Rectal smooth muscle tissue (tissue), 1 donor: ENCODE measurements around the gene PAF1.

Experiments
- H3K27ac ChIP-seq: one replicate; pipeline ENCODE4 v1.7.0; 2013; ENCODE audit warnings: low read depth, low read length, inconsistent platforms
- H3K27me3 ChIP-seq: one replicate; pipeline ENCODE4 v1.7.0; 2013; ENCODE audit warnings: low read length; ENCODE audit not compliant: control insufficient read depth, insufficient read depth
- H3K36me3 ChIP-seq: one replicate; pipeline ENCODE4 v1.7.0; 2013; ENCODE audit warnings: low read length; ENCODE audit not compliant: control insufficient read depth, insufficient read depth
- H3K4me1 ChIP-seq: one replicate; pipeline ENCODE4 v1.7.0; 2013; ENCODE audit warnings: low read length; ENCODE audit not compliant: control insufficient read depth, insufficient read depth
- H3K4me3 ChIP-seq: one replicate; pipeline ENCODE4 v1.7.0; 2013; ENCODE audit warnings: low read length
- H3K9ac ChIP-seq: one replicate; pipeline ENCODE4 v1.7.0; 2013; ENCODE audit warnings: low read length

PAF1 gene

DNA sequence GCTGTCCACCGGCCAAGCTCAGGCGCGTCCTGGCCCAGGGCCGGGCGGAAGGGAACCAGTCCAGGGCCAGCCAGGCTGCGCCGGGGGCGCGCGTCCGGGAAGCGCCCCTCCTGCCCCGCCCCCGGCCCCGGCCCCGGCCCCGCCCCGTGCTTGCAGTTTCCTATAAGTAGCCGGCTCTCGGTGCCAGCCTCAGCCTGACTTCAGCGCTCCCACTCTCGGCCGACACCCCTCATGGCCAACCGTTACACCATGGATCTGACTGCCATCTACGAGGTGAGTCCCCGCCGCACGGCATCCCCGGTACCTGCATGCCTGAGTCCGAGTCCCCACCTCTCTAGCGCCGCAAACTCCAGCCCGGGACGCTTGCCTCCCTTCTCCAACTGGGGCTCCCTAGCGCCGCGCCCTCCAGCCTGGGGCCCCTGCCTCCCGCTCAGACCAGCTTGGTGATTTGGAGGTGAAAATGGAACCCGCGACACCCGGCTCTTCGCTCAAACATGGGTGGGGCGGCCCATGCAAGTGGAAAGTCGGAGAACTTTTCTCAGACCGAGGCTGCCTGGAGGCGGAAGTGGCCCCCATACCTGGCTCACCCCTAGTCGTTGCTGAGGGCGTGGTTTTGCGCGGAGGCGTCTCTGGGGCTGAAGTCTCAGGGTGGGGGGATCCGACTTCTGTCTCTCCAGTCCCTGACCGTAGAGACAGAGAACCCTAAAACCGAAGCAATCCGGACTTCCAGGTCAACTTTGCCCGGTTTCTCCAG, 15.9 kb upstream of the PAF1 start, which contains the start of gene ZFP36:
Gene ZFP36 (plus strand): TSS at position 192 of the 754 bp plus-strand sequence. CDS start 58 bp downstream, at position 250.
- H3K27ac ChIP-seq: peak within 1 kb of the TSS; percentile 100
- H3K4me3 ChIP-seq: peak within 1 kb of the TSS; percentile 98
- peaks cover 22% of the 10 kb centered on the region for H3K36me3 ChIP-seq
- H3K27me3 ChIP-seq: no peaks in the 10 kb centered on the region
- H3K9ac ChIP-seq: peak within 1 kb of the TSS; percentile 98
- H3K4me1 ChIP-seq: peaks cover 26% of the 10 kb centered on the region

DNA sequence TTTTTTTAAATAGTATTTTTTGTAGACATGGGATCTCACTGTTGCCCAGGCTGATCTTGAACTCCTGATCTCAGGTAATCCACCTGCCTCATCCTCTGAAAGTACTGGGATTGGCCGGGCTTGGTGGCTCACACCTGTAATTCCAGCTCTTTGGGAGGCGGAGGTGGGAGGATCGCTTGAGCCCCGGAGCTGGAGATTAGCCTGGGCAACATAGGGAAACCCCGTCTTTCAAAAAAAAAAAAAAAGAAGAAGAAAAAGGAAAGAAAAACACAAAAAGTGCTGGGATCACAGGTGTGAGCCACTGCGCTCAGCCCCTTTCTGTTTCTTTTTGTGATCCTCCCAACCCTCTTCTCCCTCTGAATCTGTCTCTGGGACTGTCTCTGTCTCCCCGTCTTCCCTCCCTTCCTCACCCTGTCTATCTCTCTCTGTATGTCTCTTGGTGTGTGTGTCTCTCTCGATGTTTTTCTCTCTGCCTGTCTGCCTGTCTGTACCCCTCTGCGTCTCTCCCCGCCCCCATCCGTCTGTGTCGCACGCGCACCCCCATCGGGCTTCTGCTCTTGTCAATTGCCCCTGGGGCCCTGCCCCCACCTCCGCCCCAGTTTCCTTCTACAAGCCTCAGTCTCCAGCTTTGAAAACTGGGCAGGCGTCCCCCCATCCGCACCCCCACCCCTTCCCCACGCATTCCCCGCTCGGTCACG, 15.2 kb upstream of the PAF1 start:
- H3K27me3 ChIP-seq: no peaks in the 10 kb centered on the region
- peaks cover 19% of the 10 kb centered on the region for H3K4me1 ChIP-seq
- H3K4me3 ChIP-seq: peak overlapping the region; percentile 73
- peak overlapping the region; percentile 66 for H3K9ac ChIP-seq
- H3K36me3 ChIP-seq: peaks cover 22% of the 10 kb centered on the region
- peak overlapping the region; percentile 100 for H3K27ac ChIP-seq

DNA sequence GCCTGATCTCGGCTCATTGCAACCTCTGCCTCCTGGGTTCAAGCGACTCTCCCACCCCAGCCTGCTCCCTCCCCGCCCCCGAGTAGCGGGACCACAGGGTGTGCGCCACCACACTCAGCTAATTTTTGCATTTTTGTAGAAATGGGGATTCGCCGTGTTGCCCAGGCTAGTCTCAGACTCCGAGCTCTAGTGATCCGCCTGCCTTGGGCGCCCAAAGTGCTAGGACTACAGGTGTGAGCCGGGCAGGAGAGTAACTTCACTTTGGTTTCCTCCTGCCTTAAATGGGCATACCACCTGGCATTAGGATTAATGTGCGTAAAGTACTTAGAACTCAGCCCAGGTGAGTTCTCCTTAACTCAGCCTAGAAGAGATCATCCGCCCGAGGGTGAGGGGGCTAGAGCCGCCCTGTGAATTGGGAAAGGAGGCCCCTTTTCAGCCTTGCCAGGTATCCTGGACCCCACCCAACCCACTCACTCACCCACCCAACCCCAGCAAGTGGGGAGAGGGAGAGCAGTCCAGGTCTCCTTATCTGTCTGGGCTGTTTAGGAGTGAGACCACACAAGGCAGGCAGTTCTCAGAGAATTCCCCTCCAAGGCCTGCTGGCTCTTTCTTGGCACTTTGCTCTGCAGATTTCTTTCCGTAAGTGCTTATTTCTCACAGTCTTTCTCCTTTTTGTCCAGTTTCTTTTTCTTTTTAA, 14.5 kb upstream of the PAF1 start:
- no peak overlapping the region for H3K9ac ChIP-seq
- H3K27me3 ChIP-seq: no peaks in the 10 kb centered on the region
- peak overlapping the region; percentile 100 for H3K27ac ChIP-seq
- peaks cover 22% of the 10 kb centered on the region for H3K36me3 ChIP-seq
- no peak overlapping the region for H3K4me3 ChIP-seq
- peaks cover 12% of the 10 kb centered on the region for H3K4me1 ChIP-seq

DNA sequence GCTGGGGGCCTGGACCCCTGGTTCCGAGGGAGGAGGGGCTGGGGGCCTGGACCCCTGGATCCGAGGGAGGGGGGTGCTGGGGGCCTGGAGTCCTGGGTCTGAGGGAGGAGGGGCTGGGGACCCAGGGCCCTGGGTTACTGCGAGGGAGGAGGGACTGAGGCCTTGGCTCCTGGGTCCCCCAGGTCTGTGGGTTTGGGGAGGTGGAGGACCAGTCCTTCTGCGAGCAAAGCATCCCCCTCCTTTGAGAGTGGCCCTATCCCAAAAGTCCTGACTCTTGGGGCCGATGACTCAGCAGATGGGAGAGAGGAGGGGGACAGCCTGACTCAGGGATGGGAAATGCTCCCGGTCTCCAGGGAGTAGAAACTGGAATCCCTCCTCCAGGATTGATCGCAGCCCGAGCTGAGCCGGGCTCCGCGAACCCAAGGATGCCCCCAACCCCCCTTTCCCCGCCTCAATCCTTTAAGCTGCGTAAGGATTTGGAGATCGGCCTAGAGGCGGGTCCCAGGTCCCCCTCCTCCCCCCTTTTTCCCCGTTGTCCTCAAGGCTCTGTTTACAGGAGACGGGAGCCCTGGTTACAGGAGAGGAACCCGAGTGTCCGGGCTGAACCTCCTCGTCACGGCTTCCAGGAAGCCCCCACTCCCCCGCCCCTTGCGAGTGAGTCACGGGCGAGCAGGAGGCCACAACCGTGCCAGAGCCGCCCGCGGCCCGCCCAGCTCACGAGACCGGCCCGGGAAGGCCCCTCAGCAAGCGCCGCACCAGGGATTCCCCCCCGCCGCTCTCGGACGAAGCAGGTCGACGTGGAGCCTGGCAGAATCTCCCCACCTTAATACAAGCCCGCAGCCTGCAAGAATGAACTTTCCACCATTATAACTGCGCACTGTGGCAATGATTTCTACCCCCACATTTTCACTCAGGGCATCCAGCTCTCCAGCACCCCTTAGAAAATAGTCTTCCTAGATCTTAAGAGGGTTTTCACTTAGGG, 12.7 kb upstream of the PAF1 start:
- H3K9ac ChIP-seq: peak overlapping the region; percentile 91
- H3K36me3 ChIP-seq: peaks cover 17% of the 10 kb centered on the region
- no peaks in the 10 kb centered on the region for H3K27me3 ChIP-seq
- H3K27ac ChIP-seq: peak overlapping the region; percentile 100
- peaks cover 13% of the 10 kb centered on the region for H3K4me1 ChIP-seq
- H3K4me3 ChIP-seq: peak overlapping the region; percentile 74

- H3K4me1 ChIP-seq: peaks cover 19% of the 10 kb centered on the region
- H3K9ac ChIP-seq: peak overlapping the region; percentile 91
- peaks cover 7% of the 10 kb centered on the region for H3K36me3 ChIP-seq
- peak overlapping the region; percentile 100 for H3K27ac ChIP-seq
- no peaks in the 10 kb centered on the region for H3K27me3 ChIP-seq
- H3K4me3 ChIP-seq: peak overlapping the region; percentile 74
Measured at GRCh38 chr19:39402346-39403300, 11.7 kb upstream of the PAF1 start.

GRCh38 chr19:39401549-39402345, 10.8 kb upstream of the PAF1 start:
- Histone ChIP-seq H3K27ac (peak overlapping the region; percentile 100), H3K9ac (peak overlapping the region; percentile 32), H3K4me1 (peaks cover 19% of the 10 kb centered on the region), H3K4me3 (peak overlapping the region; percentile 48), H3K36me3 (peaks cover under 1% of the 10 kb centered on the region), H3K27me3 (no peaks in the 10 kb centered on the region)

GRCh38 chr19:39401070-39401548, 10.2 kb upstream of the PAF1 start:
- Histone ChIP-seq H3K9ac (no peak overlapping the region), H3K4me3 (no peak overlapping the region), H3K27ac (peak overlapping the region; percentile 100), H3K4me1 (peaks cover 19% of the 10 kb centered on the region), H3K27me3 (no peaks in the 10 kb centered on the region), H3K36me3 (no peaks in the 10 kb centered on the region)

GRCh38 chr19:39400061-39400460, 9.2 kb upstream of the PAF1 start:
- H3K4me1 ChIP-seq: peaks cover 15% of the 10 kb centered on the region
- no peak overlapping the region for H3K9ac ChIP-seq
- peaks cover under 1% of the 10 kb centered on the region for H3K36me3 ChIP-seq
- no peaks in the 10 kb centered on the region for H3K27me3 ChIP-seq
- H3K27ac ChIP-seq: no peak overlapping the region
- H3K4me3 ChIP-seq: no peak overlapping the region

- H3K27ac ChIP-seq: no peak overlapping the region
- H3K4me3 ChIP-seq: no peak overlapping the region
- no peak overlapping the region for H3K9ac ChIP-seq
- no peaks in the 10 kb centered on the region for H3K27me3 ChIP-seq
- H3K4me1 ChIP-seq: peaks cover 15% of the 10 kb centered on the region
- H3K36me3 ChIP-seq: peaks cover 3% of the 10 kb centered on the region
Measured at GRCh38 chr19:39399668-39400050, 8.8 kb upstream of the PAF1 start.

DNA sequence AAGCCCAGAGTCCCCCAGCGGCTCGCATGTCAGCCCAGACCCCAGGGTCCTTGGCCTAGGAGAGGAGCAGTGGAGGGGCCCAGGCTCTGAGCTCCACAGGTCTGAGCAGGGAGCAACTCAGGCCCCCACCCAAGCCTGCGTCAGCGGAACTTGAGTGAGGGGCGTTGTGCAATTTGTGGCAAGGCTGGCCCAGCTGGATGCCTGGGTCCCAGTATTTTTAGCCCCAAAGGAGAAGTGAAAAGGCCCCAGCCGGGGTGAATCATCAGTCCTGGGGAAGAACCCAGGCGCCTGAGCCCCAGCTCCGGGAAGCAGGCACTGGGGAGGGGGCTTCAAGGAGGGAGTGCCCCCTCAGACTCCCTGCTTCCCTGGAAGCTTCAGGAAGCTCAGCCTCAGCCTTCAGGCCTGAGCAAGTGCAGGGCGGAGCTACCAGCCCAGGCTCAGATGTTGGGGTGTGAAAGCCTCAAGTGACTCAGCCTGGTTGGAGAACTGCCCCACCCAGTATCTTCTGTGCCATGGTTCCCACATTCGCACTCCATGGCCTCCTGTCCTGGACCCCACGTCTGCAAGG, 7.5 kb upstream of the PAF1 start:
- Histone ChIP-seq H3K4me3 (peak overlapping the region; percentile 4), H3K36me3 (peaks cover 9% of the 10 kb centered on the region), H3K27me3 (no peaks in the 10 kb centered on the region), H3K27ac (peak overlapping the region; percentile 83), H3K4me1 (peaks cover 13% of the 10 kb centered on the region), H3K9ac (no peak overlapping the region)
